NT2/D1 (cell line): ENCODE data around the gene KRTAP10-7.
"Not testable (repeated sequence)": the region's sequence is repeated elsewhere in the genome, so short reads cannot be mapped to it uniquely, and the experiment has no call there.

Experiments
- DNase-seq: peaks from one replicate; pipeline ENCODE4 v3.0.0-alpha.2; 2011; ENCODE audit warnings: low read depth, low spot score
- H3K27me3 ChIP-seq: 2 replicates; pipeline ENCODE4 v1.6.0; 2011; ENCODE audit warnings: mild to moderate bottlenecking; ENCODE audit not compliant: insufficient read length, insufficient read depth
- H3K36me3 ChIP-seq: 2 replicates; pipeline ENCODE4 v1.6.1; 2011; ENCODE audit warnings: mild to moderate bottlenecking, low read length, mixed read lengths; ENCODE audit not compliant: insufficient read depth, insufficient read length
- H3K4me1 ChIP-seq: 2 replicates; pipeline ENCODE4 v1.5.1; 2011; ENCODE audit not compliant: insufficient read depth, insufficient read length
- H3K4me3 ChIP-seq: 2 replicates; pipeline ENCODE4 v1.5.1; 2011; ENCODE audit warnings: low read depth; ENCODE audit not compliant: insufficient read length
- H3K9ac ChIP-seq: 2 replicates; pipeline ENCODE4 v1.6.0; 2011; ENCODE audit warnings: low read depth; ENCODE audit not compliant: insufficient read length
- H3K9me3 ChIP-seq: 2 replicates; pipeline ENCODE4 v1.5.1; 2011; ENCODE audit warnings: mild to moderate bottlenecking, low read length; ENCODE audit not compliant: insufficient read depth
- SUZ12 ChIP-seq: IDR thresholded peaks from 2 replicates; pipeline ENCODE4 v1.6.1; 2011; ENCODE audit not compliant: insufficient read length, insufficient read depth; ENCODE audit errors: extremely low read depth
- YY1 ChIP-seq: IDR thresholded peaks from 2 replicates; pipeline ENCODE4 v1.6.1; 2011; ENCODE audit not compliant: insufficient read length, insufficient read depth
- ZNF274 ChIP-seq: IDR thresholded peaks from 2 replicates; pipeline ENCODE4 v1.6.1; 2011; ENCODE audit warnings: mild to moderate bottlenecking, low read depth, low read length

KRTAP10-7 gene

GRCh38 chr21:44601596-44602462, 1.4 kb downstream of the KRTAP10-7 start:
- Histone ChIP-seq H3K9me3 (peaks cover 13% of the 10 kb centered on the region), H3K27me3 (no peaks in the 10 kb centered on the region), H3K4me3 (no peak overlapping the region), H3K4me1 (no peaks in the 10 kb centered on the region), H3K9ac (no peak overlapping the region), H3K36me3 (no peaks in the 10 kb centered on the region)
- no peak for DNase-seq
- TF ChIP-seq SUZ12: no peak
- TF ChIP-seq YY1: no peak
- no peak for TF ChIP-seq ZNF274

DNA sequence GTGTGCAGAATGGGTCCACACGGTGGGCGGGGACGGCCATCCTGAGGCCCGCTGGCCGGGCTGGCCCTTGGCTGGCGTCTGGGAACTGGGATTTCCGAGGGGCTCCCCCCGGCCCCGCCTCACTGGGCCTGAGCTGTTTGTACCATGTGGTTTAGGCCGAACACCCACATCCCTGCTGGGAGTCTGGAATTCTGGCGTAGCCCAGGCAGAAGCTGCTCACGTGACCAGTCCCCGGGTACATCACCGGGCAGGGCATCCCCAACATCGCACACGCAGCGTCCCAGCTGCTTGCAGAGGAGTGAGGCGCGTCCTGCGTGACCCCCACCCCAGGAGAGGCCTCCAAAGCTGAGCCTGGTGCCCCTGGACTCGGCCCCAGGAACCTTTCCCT, 2.1 kb downstream of the KRTAP10-7 start:
- TF ChIP-seq SUZ12: no peak
- DNase-seq: no peak
- no peaks in the 10 kb centered on the region for H3K27me3 ChIP-seq
- H3K4me3 ChIP-seq: no peak overlapping the region
- no peaks in the 10 kb centered on the region for H3K36me3 ChIP-seq
- peaks cover 13% of the 10 kb centered on the region for H3K9me3 ChIP-seq
- H3K9ac ChIP-seq: no peak overlapping the region
- H3K4me1 ChIP-seq: no peaks in the 10 kb centered on the region

DNA sequence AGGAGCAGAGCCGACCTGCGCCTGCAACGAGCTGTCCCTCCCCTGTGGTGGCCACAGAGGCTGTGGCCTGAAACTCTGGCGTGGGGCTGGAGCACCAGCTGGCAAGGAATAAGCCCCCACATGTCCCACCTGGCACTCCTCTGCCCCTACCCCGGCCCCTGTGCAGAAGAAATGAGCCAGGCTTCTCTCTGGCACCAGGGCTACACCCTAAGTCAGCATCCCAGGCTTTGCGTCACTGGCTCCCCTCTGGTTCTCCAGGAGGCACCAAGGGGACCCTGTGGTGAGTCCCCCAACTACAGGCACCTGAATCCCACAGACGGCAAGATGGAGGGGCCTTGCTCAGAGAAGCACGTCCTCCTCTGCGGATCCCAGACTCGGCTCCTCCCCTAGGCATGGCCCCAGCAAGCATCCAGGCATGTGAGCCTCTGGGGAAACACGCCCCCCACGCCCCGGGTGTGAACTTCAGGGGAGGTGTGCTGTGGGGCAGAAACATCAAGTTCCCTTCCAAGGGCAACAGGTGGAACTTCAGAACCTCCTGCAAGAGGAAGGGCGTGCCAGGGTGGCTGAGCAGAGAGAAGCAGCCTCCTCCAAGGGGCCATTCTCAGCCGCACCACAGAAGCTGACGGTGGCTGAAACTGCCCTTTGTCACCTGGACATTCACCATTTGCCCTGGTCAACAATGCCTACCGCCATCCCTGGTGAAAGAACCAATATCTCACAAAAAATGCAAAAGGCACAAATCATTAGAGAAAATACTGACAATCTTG, 2.9 kb downstream of the KRTAP10-7 start:
- no peaks in the 10 kb centered on the region for H3K27me3 ChIP-seq
- no peak for DNase-seq
- TF ChIP-seq YY1: no peak
- TF ChIP-seq SUZ12: no peak
- no peak for TF ChIP-seq ZNF274
- peaks cover 10% of the 10 kb centered on the region for H3K9me3 ChIP-seq
- H3K4me3 ChIP-seq: no peak overlapping the region
- no peaks in the 10 kb centered on the region for H3K4me1 ChIP-seq
- H3K36me3 ChIP-seq: no peaks in the 10 kb centered on the region
- no peak overlapping the region for H3K9ac ChIP-seq

DNA sequence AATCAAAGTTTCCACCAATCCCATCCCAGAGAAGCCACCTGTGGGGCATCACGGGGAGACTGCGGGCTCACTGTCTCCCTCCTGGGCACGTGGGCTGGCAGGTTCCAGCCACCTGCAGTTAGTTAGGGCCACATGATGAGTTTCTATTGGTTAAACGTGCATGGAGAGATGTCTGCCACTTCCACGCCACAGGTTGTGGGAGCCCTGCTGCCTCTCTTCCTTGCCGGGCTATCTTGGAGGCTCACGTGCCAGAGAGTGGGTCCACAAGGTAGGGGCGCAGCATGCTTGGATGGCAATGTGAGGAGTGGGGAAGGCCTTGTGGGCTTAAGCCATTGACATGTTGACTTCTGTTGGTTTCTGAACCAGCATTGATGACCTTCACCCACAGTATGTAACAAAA, 3.5 kb downstream of the KRTAP10-7 start:
- Histone ChIP-seq H3K9me3 (peaks cover 3% of the 10 kb centered on the region), H3K4me3 (no peak overlapping the region), H3K4me1 (no peaks in the 10 kb centered on the region), H3K9ac (no peak overlapping the region), H3K27me3 (no peaks in the 10 kb centered on the region), H3K36me3 (no peaks in the 10 kb centered on the region)
- TF ChIP-seq SUZ12: no peak
- no peak for DNase-seq

DNA sequence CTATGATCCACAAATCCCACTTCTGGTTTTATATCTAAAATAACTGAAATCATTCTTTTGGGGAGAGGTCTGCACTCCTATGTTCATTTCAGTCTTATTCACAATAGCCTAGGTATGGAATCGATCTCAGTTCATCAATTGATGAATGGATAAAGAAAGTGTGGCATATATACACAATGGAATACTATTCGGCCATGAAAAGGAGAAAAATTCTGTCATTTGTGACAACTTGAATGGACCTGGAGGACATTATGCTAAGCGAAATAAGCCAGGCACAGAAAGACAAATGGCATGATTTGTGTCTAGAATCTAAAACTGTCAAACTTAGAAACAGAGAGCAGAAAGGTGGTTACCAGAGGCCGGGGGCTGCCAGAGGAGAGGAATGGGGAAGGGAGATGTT, 6.1 kb downstream of the KRTAP10-7 start:
- no peaks in the 10 kb centered on the region for H3K36me3 ChIP-seq
- no peak for TF ChIP-seq YY1

GRCh38 chr21:44609193-44609592, 8.8 kb downstream of the KRTAP10-7 start:
- TF ChIP-seq YY1 (no peak), ZNF274 (no peak), SUZ12 (no peak)
- peaks cover 20% of the 10 kb centered on the region for H3K9me3 ChIP-seq

More for the DNA sequence above, 6.1 kb downstream of the KRTAP10-7 start:
- no peak for DNase-seq
- Histone ChIP-seq H3K27me3 (no peaks in the 10 kb centered on the region), H3K9me3 (peaks cover 20% of the 10 kb centered on the region), H3K4me3 (no peak overlapping the region), H3K9ac (no peak overlapping the region), H3K4me1 (no peaks in the 10 kb centered on the region)

GRCh38 chr21:44610157-44610843, 9.9 kb downstream of the KRTAP10-7 start:
- not testable (repeated sequence) for H3K36me3 ChIP-seq, H3K9ac ChIP-seq, DNase-seq, H3K27me3 ChIP-seq, H3K4me1 ChIP-seq, H3K4me3 ChIP-seq
- peaks cover 20% of the 10 kb centered on the region for H3K9me3 ChIP-seq

More at GRCh38 chr21:44609193-44609592, 8.8 kb downstream of the KRTAP10-7 start:
- no peak overlapping the region for H3K9ac ChIP-seq
- H3K4me1 ChIP-seq: peaks cover 2% of the 10 kb centered on the region
- H3K4me3 ChIP-seq: no peak overlapping the region
- H3K27me3 ChIP-seq: no peaks in the 10 kb centered on the region
- H3K36me3 ChIP-seq: no peaks in the 10 kb centered on the region
- DNase-seq: no peak
